Sigmoid colon (tissue), 7 donors: ENCODE measurements around the gene SLC51B. TPM values are rescaled to one million over a fixed set of nuclear protein-coding genes. Genes with fewer than 3 reads are reported as not detected.

Experiments
- DNase-seq: peaks from one replicate; pipeline ENCODE4 v3.0.0-alpha.2; 2019
- H3K27ac ChIP-seq, 4 donors: fragments of 200-600 bp; sonication (generic); one replicate each; pipeline ENCODE4 v1.5.1; 2016 to 2019; ENCODE audit warnings: mild to moderate bottlenecking in 1 of 4
- H3K27me3 ChIP-seq, 3 donors: fragments of 200-600 bp; sonication (generic); one replicate each; pipeline ENCODE4 v1.5.1; 2019; ENCODE audit warnings: mild to moderate bottlenecking in 1 of 3
- H3K36me3 ChIP-seq, 4 donors: fragments of 200-600 bp; sonication (generic); one replicate each; pipeline ENCODE4 v1.5.1; 2016 to 2019
- H3K4me1 ChIP-seq, 4 donors: fragments of 200-600 bp; sonication (generic); one replicate each; pipeline ENCODE4 v1.5.1; 2017 to 2019
- H3K4me3 ChIP-seq, 4 donors: fragments of 200-600 bp; sonication (generic); one replicate each; pipeline ENCODE4 v1.5.1; 2017 to 2019; ENCODE audit warnings: mild to moderate bottlenecking in 2 of 4, moderate library complexity in 1 of 4
- H3K9me3 ChIP-seq, 4 donors: fragments of 200-600 bp in 3 of 4; sonication (generic) in 3 of 4; one replicate each; pipeline versions ENCODE4 v1.5.1 to v1.6.1; 2013 to 2019
- CTCF ChIP-seq, 4 experiments: fragments of 450-650 bp in 3 of 4; fragments of 200-600 bp in 1 of 4; IDR thresholded peaks; one replicate each; pipeline ENCODE4 v1.5.1; 2016 to 2019; ENCODE audit warnings: antibody characterized with exemption in 4 of 4, mild to moderate bottlenecking in 3 of 4, moderate library complexity in 2 of 4
- EP300 ChIP-seq, 4 donors: sonication (generic); formaldehyde crosslinking; IDR thresholded peaks; one replicate each; pipeline ENCODE4 v1.6.1; 2017; ENCODE audit warnings: antibody characterized with exemption in 4 of 4
- POLR2A ChIP-seq, 2 donors: fragments of 450-650 bp; IDR thresholded peaks; one replicate each; pipeline ENCODE4 v1.6.1; 2016; ENCODE audit warnings: antibody characterized with exemption in 2 of 2, mild to moderate bottlenecking in 2 of 2, moderate library complexity in 2 of 2
- POLR2AphosphoS5 ChIP-seq, 4 donors: sonication (generic); formaldehyde crosslinking; IDR thresholded peaks; one replicate each; pipeline ENCODE4 v1.6.1; 2017; ENCODE audit warnings: antibody characterized with exemption in 4 of 4
- WGBS, 2 donors: extraction: QIAGEN DNeasy Blood & Tissue Kit; methylation state at CpG; one replicate each; pipeline ENCODE4 v1.1.7; 2013; 5-methylcytosine and 5-hydroxymethylcytosine counted together
- intact Hi-C: fragments of 100-400 bp; cut with DNase I; formaldehyde crosslinking; loops from one replicate; pipeline ENCODE4 v1.15.1; 2023
- polyA plus RNA-seq, 3 donors: library from polyadenylated mRNA; stranded (reverse); fragments of 200-250 nt; gene quantifications; one replicate each; pipeline ENCODE4 v1.2.3, GENCODE V29; 2013
- total RNA-seq, 4 donors: library from RNA; depleted of rRNA; stranded (reverse); fragments of >200 nt; gene quantifications; one replicate each; pipeline ENCODE4 v1.1.0, GENCODE V29; 2016
- donor health status: healthy with polysubstance abuse.
- donor health status: Bipolar disorder and iron deficiency.
- donor health status: healthy.

The SLC51B gene
- total and polyA plus RNA-seq, 7 donors, result 76.3 to 92.5 (median 77.0) TPM; not detected in 4

GRCh38 chr15:65081270-65081669 is 36.1 kb downstream of the SLC51B start:
- Histone ChIP-seq H3K27ac (peak overlapping the region; percentile 5 to 95 (median 38)), H3K9me3 (no peaks in the 10 kb centered on the region), H3K4me1 (peaks cover 0 to 67% (median 64%) of the 10 kb centered on the region in 4 donors), H3K27me3 (peaks cover 0 to 7% (median 0%) of the 10 kb centered on the region in 3 donors), H3K36me3 (no peaks in the 10 kb centered on the region), H3K4me3 (no peak overlapping the region)
- intact Hi-C loops, result no loop called here
- no peak for DNase-seq
- TF ChIP-seq POLR2A (IDR thresholded peaks at IDR 0.05), result no peak
- no peak for TF ChIP-seq POLR2AphosphoS5 (IDR thresholded peaks at IDR 0.05)
- no peak for TF ChIP-seq EP300 (IDR thresholded peaks at IDR 0.05)
- no peak for TF ChIP-seq CTCF (IDR thresholded peaks at IDR 0.05)
- 69 to 77% methylated on average over 6 of the region's 6 CpGs for WGBS, 2 donors

GRCh38 chr15:65081758-65082157 is 36.6 kb downstream of the SLC51B start:
- H3K27ac ChIP-seq, result peak overlapping the region; percentile 10 to 95 (median 64)
- H3K36me3 ChIP-seq, result no peaks in the 10 kb centered on the region
- TF ChIP-seq EP300 (IDR thresholded peaks at IDR 0.05), result no peak
- TF ChIP-seq POLR2AphosphoS5 (IDR thresholded peaks at IDR 0.05), result no peak
- TF ChIP-seq POLR2A (IDR thresholded peaks at IDR 0.05), result no peak
- no peak for TF ChIP-seq CTCF (IDR thresholded peaks at IDR 0.05)
- WGBS, 2 donors, result 84 to 87% methylated on average over 5 of the region's 5 CpGs
- H3K4me3 ChIP-seq, result no peak overlapping the region
- H3K9me3 ChIP-seq, result no peaks in the 10 kb centered on the region
- DNase-seq, result no peak
- H3K27me3 ChIP-seq, result peaks cover 0 to 7% (median 0%) of the 10 kb centered on the region in 3 donors
- intact Hi-C loops, result loop anchor here (2.0 kb wide), 2 partner anchors 15 to 49 kb away; no protein-coding TSS in a partner anchor
- H3K4me1 ChIP-seq, result peaks cover 0 to 68% (median 65%) of the 10 kb centered on the region in 4 donors

GRCh38 chr15:65082303-65082953 is 37.2 kb downstream of the SLC51B start:
- 3 to 13% methylated on average over 7 of the region's 7 CpGs for WGBS, 2 donors

GRCh38 chr15:65083262-65083701 is 38.1 kb downstream of the SLC51B start:
- WGBS, 2 donors, result 67 to 74% methylated on average over 7 of the region's 7 CpGs
- TF ChIP-seq EP300 (IDR thresholded peaks at IDR 0.05) (no peak), CTCF (IDR thresholded peaks at IDR 0.05) (peak; percentile 36 to 43 (median 40)), POLR2AphosphoS5 (IDR thresholded peaks at IDR 0.05) (peak in 1 of 4 donors; percentile 18), POLR2A (IDR thresholded peaks at IDR 0.05) (no peak)
- no peaks in the 10 kb centered on the region for H3K9me3 ChIP-seq
- H3K4me3 ChIP-seq, result no peak overlapping the region
- intact Hi-C loops, result loop anchor here (1.0 to 2.0 kb wide), 3 partner anchors 14 to 50 kb away; no protein-coding TSS in a partner anchor
- peak overlapping the region; percentile 56 to 95 (median 64) for H3K27ac ChIP-seq
- no peaks in the 10 kb centered on the region for H3K36me3 ChIP-seq
- peak; percentile 83 for DNase-seq
- H3K27me3 ChIP-seq, result no peaks in the 10 kb centered on the region
- H3K4me1 ChIP-seq, result peaks cover 0 to 71% (median 64%) of the 10 kb centered on the region in 4 donors

More at GRCh38 chr15:65082303-65082953, 37.2 kb downstream of the SLC51B start:
- Histone ChIP-seq H3K4me1 (peaks cover 0 to 70% (median 65%) of the 10 kb centered on the region in 4 donors), H3K36me3 (no peaks in the 10 kb centered on the region), H3K27ac (peak overlapping the region; percentile 56 to 95 (median 64)), H3K4me3 (no peak overlapping the region), H3K27me3 (peaks cover 0 to 6% (median 0%) of the 10 kb centered on the region in 3 donors), H3K9me3 (no peaks in the 10 kb centered on the region)
- no peak for DNase-seq
- TF ChIP-seq EP300 (IDR thresholded peaks at IDR 0.05), result no peak
- no peak for TF ChIP-seq CTCF (IDR thresholded peaks at IDR 0.05)
- TF ChIP-seq POLR2A (IDR thresholded peaks at IDR 0.05), result no peak
- no peak for TF ChIP-seq POLR2AphosphoS5 (IDR thresholded peaks at IDR 0.05)
- intact Hi-C loops, result loop anchor here (2.0 kb wide), 2 partner anchors 14 to 50 kb away; no protein-coding TSS in a partner anchor
